Activated CD4-positive, alpha-beta T cell treated with anti-CD3 and anti-CD28 coated beads for 36 hours (primary cell): Measurements from ENCODE around the gene MAP3K19. TPM values are rescaled to one million over a fixed set of nuclear protein-coding genes. Genes with fewer than 3 reads are reported as not detected.
A peak's percentile ranks its signal among the peaks of the same experiment; 100 is the strongest.
"Not testable (repeated sequence)": the region's sequence is repeated elsewhere in the genome, so short reads cannot be mapped to it uniquely, and the experiment has no call there.

Experiments used
- ATAC-seq: fragments of 200-7000 bp; cut with Tn5 transposase; one replicate; pipeline ENCODE4 v1.10.0; 2021; ENCODE audit warnings: mild to moderate bottlenecking, moderate library complexity
- CTCF ChIA-PET: fragments of 350-600 bp; sonication (Branson Sonifier 250); formaldehyde crosslinking; loops from one replicate; lab custom pipeline; 2021; ENCODE audit warnings: antibody characterized with exemption; lab: Charles Lee
- POLR2A ChIA-PET: fragments of 350-600 bp; sonication (Branson Sonifier 250); formaldehyde crosslinking; loops from one replicate; lab custom pipeline; 2021; ENCODE audit warnings: antibody characterized with exemption, inconsistent platforms; lab: Charles Lee
- DNase-seq: peaks from one replicate; pipeline ENCODE4 v3.0.0-alpha.2; 2020
- H3K27ac Mint-ChIP-seq: one replicate; pipeline ENCODE4 v1.8.0; 2021; ENCODE audit warnings: mixed read lengths
- H3K27me3 Mint-ChIP-seq: one replicate; pipeline ENCODE4 v1.8.0; 2021; ENCODE audit warnings: mixed read lengths
- H3K36me3 Mint-ChIP-seq: one replicate; pipeline ENCODE4 v1.8.0; 2021; ENCODE audit warnings: low read depth, mixed read lengths
- H3K4me1 Mint-ChIP-seq: one replicate; pipeline ENCODE4 v1.8.0; 2021; ENCODE audit warnings: mixed read lengths
- H3K4me3 Mint-ChIP-seq: one replicate; pipeline ENCODE4 v1.8.0; 2021; ENCODE audit warnings: mild to moderate bottlenecking, moderate library complexity, mixed read lengths
- H3K9me3 Mint-ChIP-seq: one replicate; pipeline ENCODE4 v1.8.0; 2021; ENCODE audit warnings: low read depth, mixed read lengths
- intact Hi-C, 2 experiments: fragments of 100-400 bp; cut with DNase I in 1 of 2; cut with micrococcal nuclease in 1 of 2; formaldehyde crosslinking; loops; one replicate each; pipeline versions ENCODE4 v1.14.2 to v1.15.1; 2022 to 2024; cut with DNase I, micrococcal nuclease
- total RNA-seq, 2 experiments: library from RNA; stranded (reverse); gene quantifications; one replicate each; pipeline ENCODE4 v1.2.3, GENCODE V29; 2021

MAP3K19 gene
- total RNA-seq, result not detected

GRCh38 chr2:135047300-135047699 is at the start of gene MAP3K19:
Gene MAP3K19 (minus strand): TSS chr2:135047447. CDS start chr2:135024647, 22,800 bp downstream.
- peaks cover 6% of the 10 kb centered on the region for H3K4me1 Mint-ChIP-seq
- ChIA-PET CTCF (interaction anchor here (1.1 to 1.4 kb wide), 2 partner anchors 12 to 199 kb away, joined by 3 to 4 read pairs; no protein-coding TSS in a partner anchor), POLR2A (interaction anchor here (0.6 kb wide), 1 partner anchor 121 kb away, joined by 4 read pairs; no protein-coding TSS in a partner anchor)
- no peaks in the 10 kb centered on the region for H3K9me3 Mint-ChIP-seq
- no peaks in the 10 kb centered on the region for H3K36me3 Mint-ChIP-seq
- no peaks in the 10 kb centered on the region for H3K27me3 Mint-ChIP-seq
- ATAC-seq (no peak), DNase-seq (no peak)
- no peak within 1 kb of the TSS for H3K27ac Mint-ChIP-seq
- intact Hi-C loops, result no loop called here
- no peak within 1 kb of the TSS for H3K4me3 Mint-ChIP-seq

- intact Hi-C loops, result no loop called here
- H3K27me3 Mint-ChIP-seq, result no peaks in the 10 kb centered on the region
- H3K4me3 Mint-ChIP-seq, result no peak overlapping the region
- ChIA-PET CTCF (no interaction called here), POLR2A (no interaction called here)
- H3K36me3 Mint-ChIP-seq, result peaks cover 35% of the 10 kb centered on the region
- ATAC-seq, result no peak
- no peaks in the 10 kb centered on the region for H3K9me3 Mint-ChIP-seq
- peaks cover 30% of the 10 kb centered on the region for H3K4me1 Mint-ChIP-seq
- no peak overlapping the region for H3K27ac Mint-ChIP-seq
- no peak for DNase-seq
Observed at GRCh38 chr2:135096665-135097446, 49.6 kb upstream of the MAP3K19 start.

- CTCF ChIA-PET, result no interaction called here
- DNase-seq, result no peak
- Mint-ChIP-seq H3K4me3 (no peak overlapping the region), H3K4me1 (peaks cover 26% of the 10 kb centered on the region), H3K9me3 (no peaks in the 10 kb centered on the region), H3K36me3 (peaks cover 31% of the 10 kb centered on the region), H3K27ac (no peak overlapping the region), H3K27me3 (no peaks in the 10 kb centered on the region)
- POLR2A ChIA-PET, result no interaction called here
- intact Hi-C loops, result no loop called here
- ATAC-seq, result no peak
Observed at GRCh38 chr2:135095591-135095990, 48.3 kb upstream of the MAP3K19 start.

GRCh38 chr2:135094508-135094907 is 47.3 kb upstream of the MAP3K19 start:
- intact Hi-C loops, result no loop called here
- Mint-ChIP-seq H3K27ac (no peak overlapping the region), H3K27me3 (no peaks in the 10 kb centered on the region), H3K9me3 (no peaks in the 10 kb centered on the region), H3K4me1 (peaks cover 21% of the 10 kb centered on the region), H3K36me3 (peaks cover 32% of the 10 kb centered on the region), H3K4me3 (no peak overlapping the region)
- ATAC-seq (no peak), DNase-seq (no peak)
- ChIA-PET CTCF (no interaction called here), POLR2A (no interaction called here)

- Mint-ChIP-seq H3K4me3 (no peak overlapping the region), H3K27ac (no peak overlapping the region), H3K9me3 (peaks cover 2% of the 10 kb centered on the region), H3K36me3 (peaks cover 39% of the 10 kb centered on the region), H3K27me3 (no peaks in the 10 kb centered on the region), H3K4me1 (peaks cover 15% of the 10 kb centered on the region)
- ATAC-seq (no peak), DNase-seq (no peak)
- ChIA-PET POLR2A (no interaction called here), CTCF (interaction anchor here (0.6 kb wide), 2 partner anchors 68 to 746 kb away, joined by 3 read pairs; no protein-coding TSS in a partner anchor)
- intact Hi-C loops, result no loop called here
Observed at GRCh38 chr2:135093670-135094330, 46.6 kb upstream of the MAP3K19 start.

- Mint-ChIP-seq H3K9me3 (peaks cover 2% of the 10 kb centered on the region), H3K27ac (peak overlapping the region; percentile 21), H3K36me3 (peaks cover 41% of the 10 kb centered on the region), H3K27me3 (no peaks in the 10 kb centered on the region), H3K4me1 (peaks cover 14% of the 10 kb centered on the region), H3K4me3 (no peak overlapping the region)
- ATAC-seq, result no peak
- POLR2A ChIA-PET, result no interaction called here
- no peak for DNase-seq
- CTCF ChIA-PET, result interaction anchor here (0.6 to 1.1 kb wide), 3 partner anchors 67 to 746 kb away, joined by 3 read pairs; no protein-coding TSS in a partner anchor
- intact Hi-C loops, result no loop called here
Observed at GRCh38 chr2:135093193-135093592, 45.9 kb upstream of the MAP3K19 start.

- ChIA-PET POLR2A (no interaction called here), CTCF (interaction anchor here (0.6 to 1.2 kb wide), 4 partner anchors 21 to 49 kb away, joined by 3 read pairs; no protein-coding TSS in a partner anchor)
- H3K4me1 Mint-ChIP-seq, result peaks cover 14% of the 10 kb centered on the region
- no peak overlapping the region for H3K4me3 Mint-ChIP-seq
- intact Hi-C loops, result no loop called here
- no peaks in the 10 kb centered on the region for H3K27me3 Mint-ChIP-seq
- ATAC-seq, result no peak
- peaks cover 2% of the 10 kb centered on the region for H3K9me3 Mint-ChIP-seq
- peaks cover 47% of the 10 kb centered on the region for H3K36me3 Mint-ChIP-seq
- no peak for DNase-seq
- no peak overlapping the region for H3K27ac Mint-ChIP-seq
Observed at GRCh38 chr2:135091681-135092080, 44.4 kb upstream of the MAP3K19 start.

- H3K4me1 Mint-ChIP-seq, result peaks cover 25% of the 10 kb centered on the region
- H3K4me3 Mint-ChIP-seq, H3K27ac Mint-ChIP-seq, DNase-seq, ATAC-seq, POLR2A ChIA-PET, H3K27me3 Mint-ChIP-seq, H3K9me3 Mint-ChIP-seq, intact Hi-C loops, CTCF ChIA-PET: not testable (repeated sequence)
- H3K36me3 Mint-ChIP-seq, result peaks cover 50% of the 10 kb centered on the region
Observed at GRCh38 chr2:135089597-135089996, 42.4 kb upstream of the MAP3K19 start.

GRCh38 chr2:135086222-135086621 is 39.0 kb upstream of the MAP3K19 start:
- POLR2A ChIA-PET, result interaction anchor here (0.6 kb wide), 1 partner anchor 95 kb away, joined by 4 read pairs; no protein-coding TSS in a partner anchor
- intact Hi-C loops, result loop anchor here in 1 of 2 experiments (2.0 kb wide), 1 partner anchor 33 kb away; the partner anchor contains the start of gene RAB3GAP1

GRCh38 chr2:135078417-135078816 is 31.2 kb upstream of the MAP3K19 start:
- Mint-ChIP-seq H3K9me3 (peaks cover 2% of the 10 kb centered on the region), H3K36me3 (peaks cover 53% of the 10 kb centered on the region), H3K4me3 (no peak overlapping the region), H3K27me3 (no peaks in the 10 kb centered on the region), H3K27ac (no peak overlapping the region), H3K4me1 (peaks cover 18% of the 10 kb centered on the region)
- ATAC-seq, result no peak
- intact Hi-C loops, result no loop called here
- CTCF ChIA-PET, result no interaction called here
- DNase-seq, result no peak
- POLR2A ChIA-PET, result no interaction called here

More at GRCh38 chr2:135086222-135086621, 39.0 kb upstream of the MAP3K19 start:
- CTCF ChIA-PET, result no interaction called here
- H3K27me3 Mint-ChIP-seq, result no peaks in the 10 kb centered on the region
- H3K4me1 Mint-ChIP-seq, result peaks cover 29% of the 10 kb centered on the region
- DNase-seq (no peak), ATAC-seq (peak; percentile 72)
- no peak overlapping the region for H3K4me3 Mint-ChIP-seq
- H3K36me3 Mint-ChIP-seq, result peaks cover 59% of the 10 kb centered on the region
- H3K27ac Mint-ChIP-seq, result no peak overlapping the region
- peaks cover 6% of the 10 kb centered on the region for H3K9me3 Mint-ChIP-seq

GRCh38 chr2:135076556-135076955 is 29.3 kb upstream of the MAP3K19 start:
- Mint-ChIP-seq H3K27me3 (no peaks in the 10 kb centered on the region), H3K36me3 (peaks cover 50% of the 10 kb centered on the region), H3K9me3 (peaks cover 12% of the 10 kb centered on the region), H3K27ac (no peak overlapping the region), H3K4me1 (peaks cover 17% of the 10 kb centered on the region), H3K4me3 (no peak overlapping the region)
- ChIA-PET POLR2A (no interaction called here), CTCF (no interaction called here)
- DNase-seq (no peak), ATAC-seq (no peak)
- intact Hi-C loops, result no loop called here
